Activated gamma-delta T cell (primary cell): ENCODE results near the gene FGF19.

Experiments used
- DNase-seq: peaks from one replicate; lab custom pipeline; 2025; lab: John Stamatoyannopoulos, UW

The FGF19 gene

DNA sequence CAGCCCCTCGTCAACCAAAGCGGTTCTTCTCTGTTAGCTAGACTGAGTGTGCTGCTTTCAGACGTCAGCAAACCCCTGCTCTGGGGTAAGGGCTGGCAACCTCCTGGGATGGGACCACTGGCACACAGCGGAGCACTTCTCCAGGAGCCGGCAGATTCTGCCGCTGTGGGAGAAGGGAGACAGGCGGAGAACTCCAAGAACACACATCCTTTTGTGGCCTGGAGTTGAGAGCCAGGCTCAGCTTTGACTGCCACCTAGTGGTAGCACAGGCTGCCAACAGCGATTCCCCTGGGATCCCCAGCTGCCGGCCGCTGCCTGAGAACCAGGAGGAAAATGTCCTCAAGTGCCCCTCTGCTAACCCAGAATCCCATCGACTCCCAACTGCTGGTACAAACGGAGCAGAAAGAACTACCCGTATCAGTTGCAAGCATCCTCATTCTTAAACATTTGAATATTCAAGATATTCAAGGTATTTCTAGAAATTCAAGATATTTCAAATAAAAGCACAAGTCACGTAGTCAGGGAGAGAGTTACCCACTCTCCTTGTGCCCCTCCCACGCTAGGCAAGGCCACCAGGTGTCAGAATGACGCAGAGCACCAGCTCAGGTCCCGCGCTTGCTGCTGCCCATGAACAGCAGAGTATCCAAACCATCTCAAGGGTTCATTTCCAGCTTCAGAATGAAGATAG, 33.5 kb downstream of the FGF19 start:
- DNase-seq: no peak

DNA sequence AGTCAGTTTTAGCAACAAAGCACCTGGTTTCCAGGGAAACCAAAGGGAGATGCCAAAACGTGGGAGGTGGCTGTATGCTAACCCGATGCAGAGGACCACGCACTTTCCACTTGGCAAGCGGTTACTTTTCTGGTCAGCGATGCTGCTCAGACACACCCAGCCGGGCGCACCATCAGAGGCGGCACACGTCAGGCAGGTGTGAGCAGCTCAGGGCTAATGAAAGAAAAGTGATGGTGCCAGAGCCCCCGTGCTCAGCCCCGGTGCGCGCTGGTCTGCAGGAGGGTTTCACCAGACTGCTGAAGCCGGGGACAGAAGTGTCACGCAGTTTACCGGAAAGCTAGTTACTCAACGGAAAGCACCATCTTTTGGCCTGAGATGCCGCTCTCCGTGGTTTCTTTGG, 34.3 kb downstream of the FGF19 start:
- DNase-seq: no peak

DNA sequence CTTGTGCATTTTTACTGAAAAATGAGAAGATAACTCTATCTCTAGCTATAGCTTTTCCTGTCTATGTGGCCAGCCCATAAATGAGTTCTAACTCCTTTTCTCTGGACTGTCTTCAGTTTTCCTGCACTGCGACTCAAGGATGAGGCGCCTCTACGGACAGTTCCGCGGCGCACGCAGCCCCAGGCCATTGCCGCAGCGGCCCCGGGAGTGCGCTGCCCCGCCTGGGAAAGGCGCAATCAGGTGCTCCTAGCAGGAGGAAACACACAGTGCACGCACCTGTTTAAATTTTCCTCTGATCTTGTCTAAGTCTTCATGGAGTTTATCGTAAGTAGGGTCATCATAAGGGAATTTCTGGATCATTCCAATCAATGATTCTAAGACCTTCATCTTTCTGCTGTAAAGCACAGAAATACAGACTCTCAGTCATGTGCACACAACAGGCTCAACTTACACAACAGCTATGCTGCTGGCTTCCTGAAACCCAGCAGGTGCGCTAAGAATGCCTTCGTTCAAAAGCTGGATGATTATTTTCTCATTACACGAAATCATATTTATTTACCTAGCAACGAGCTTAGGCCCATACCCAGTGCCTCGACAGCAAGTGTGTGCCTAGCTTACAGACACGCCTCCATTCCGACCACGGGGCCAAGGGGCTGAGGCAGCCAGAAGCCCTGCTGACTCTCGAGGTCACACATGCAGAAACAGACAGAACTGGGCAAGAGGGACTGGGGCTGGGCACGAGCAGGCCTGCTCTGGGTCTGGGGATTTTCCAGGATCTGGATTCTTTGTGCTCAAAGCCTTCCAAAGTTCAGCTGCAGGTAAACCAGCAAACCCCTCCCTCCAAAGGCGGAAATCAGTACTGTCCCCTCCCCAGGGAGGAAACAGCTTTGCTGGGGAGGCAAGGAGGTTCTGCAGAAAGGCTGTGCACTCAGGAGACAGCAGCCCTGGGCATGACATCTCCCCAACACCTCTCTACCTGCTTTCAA, 35.9 kb downstream of the FGF19 start:
- DNase-seq: no peak

DNA sequence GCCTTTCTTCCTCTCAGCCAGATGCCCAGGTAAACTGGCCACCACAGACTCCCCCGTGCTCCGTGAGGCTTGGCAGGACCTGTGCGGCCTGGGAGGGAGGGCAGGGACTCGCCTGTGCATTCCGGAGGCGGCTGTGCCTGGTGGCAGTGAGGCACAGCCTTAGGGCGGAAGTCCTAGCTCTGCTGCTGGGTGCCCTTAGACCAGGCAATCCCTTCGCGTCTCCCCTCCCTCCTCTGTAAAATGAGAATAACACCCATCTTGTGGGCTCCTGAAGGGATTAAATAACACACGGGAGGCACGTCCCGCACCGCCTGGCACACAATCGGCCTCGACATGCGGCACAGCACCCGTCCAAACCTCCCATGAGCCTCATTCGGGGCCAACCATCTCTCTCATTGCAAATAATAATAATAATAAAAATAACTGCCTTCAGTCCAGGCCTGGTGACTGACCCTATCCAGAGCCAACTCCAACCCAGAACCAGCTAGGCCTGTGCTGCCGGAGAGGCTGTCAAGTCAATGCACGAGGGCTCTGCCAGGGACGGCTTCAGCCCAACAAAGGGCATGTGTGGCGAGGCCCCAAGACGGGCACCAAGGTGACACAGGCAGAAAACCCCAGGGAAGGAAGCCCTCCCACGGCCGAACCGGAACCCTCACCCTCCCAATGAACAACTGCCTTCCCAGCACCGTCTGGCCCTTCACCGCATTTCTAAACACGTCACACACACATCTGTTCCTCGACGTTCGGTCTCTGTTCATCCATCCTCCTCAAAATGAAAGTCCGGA, 36.9 kb downstream of the FGF19 start:
- DNase-seq: no peak

- no peak for DNase-seq
These were observed 37.6 kb downstream of the FGF19 start for GRCh38 chr11:69666261-69666660.

DNA sequence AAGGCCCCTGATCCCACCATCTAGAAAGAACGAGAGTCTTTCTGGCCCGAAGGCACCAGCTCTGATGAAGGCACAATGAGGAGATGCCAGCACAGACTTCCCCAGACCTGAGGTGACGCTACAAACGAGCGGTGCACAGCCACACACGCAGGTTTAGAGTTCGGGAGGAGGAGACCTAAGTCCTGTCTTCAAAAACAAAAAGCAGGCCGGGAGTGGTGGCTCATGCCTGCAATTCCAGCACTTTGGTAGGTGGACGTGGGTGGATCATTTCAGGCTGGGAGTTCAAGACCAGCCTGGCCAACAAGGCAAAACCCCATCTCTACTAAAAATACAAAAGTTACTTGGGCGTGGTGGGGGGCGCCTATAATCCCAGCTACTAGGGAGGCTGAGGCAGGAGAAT, 38.2 kb downstream of the FGF19 start:
- no peak for DNase-seq

DNA sequence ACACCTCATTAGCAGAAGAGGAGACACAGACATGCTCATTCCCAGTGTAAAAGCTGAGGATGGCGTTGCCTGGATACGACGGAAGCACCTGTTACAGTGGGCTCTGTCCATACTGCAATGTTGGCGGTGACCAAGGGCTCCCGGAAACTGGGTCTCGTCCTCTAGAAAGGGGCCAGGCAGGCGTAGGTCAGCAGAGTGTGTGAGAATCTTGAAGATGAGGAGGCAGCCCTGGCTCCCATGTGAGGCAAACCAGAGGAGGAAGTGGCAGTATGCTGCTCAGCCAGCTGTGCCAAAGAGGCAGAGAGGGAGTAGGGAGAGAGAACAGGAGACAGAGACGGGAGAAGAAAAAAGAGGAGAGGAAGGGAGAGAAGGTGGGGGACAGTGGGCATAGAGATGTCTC, 38.9 kb downstream of the FGF19 start:
- DNase-seq: no peak

DNA sequence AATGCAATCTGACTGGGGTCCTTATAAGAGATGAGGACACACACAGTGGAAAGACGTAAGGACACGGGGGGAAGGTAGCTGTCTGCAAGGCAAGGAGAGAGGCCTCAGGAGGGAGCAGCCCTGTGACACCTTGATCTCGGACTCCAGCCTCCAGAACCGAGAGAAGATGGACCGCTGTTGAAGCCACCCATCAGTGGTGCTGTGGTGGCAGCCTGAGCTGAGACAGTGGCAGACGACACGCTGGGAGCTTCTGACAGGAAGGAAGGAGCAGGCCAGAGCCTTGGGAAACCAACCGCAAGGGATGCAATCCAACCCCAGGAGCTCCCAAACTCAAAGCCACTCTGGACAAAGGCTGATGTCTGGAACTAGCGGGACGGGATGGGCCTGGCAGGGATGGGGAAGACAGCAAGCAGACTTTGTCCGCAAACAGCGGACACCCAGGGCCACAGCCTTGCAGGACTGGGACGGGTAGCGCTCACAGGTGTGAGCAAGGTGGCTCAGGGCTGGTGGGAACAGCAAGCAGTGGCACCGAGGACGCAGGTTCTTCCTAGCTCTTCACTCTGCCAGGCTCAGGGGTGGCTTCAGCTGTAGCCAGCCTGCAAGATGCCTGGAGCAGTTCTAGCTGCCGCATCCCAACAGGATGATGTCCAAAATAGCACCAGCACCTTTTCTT, 39.6 kb downstream of the FGF19 start:
- no peak for DNase-seq

GRCh38 chr11:69663326-69663725, 40.5 kb downstream of the FGF19 start:
- DNase-seq: no peak

- DNase-seq: no peak
These were observed 41.0 kb downstream of the FGF19 start for GRCh38 chr11:69662806-69663205.

- no peak for DNase-seq
These were observed 41.7 kb downstream of the FGF19 start for GRCh38 chr11:69662021-69662698.

GRCh38 chr11:69661413-69661715, 42.5 kb downstream of the FGF19 start:
- DNase-seq: no peak

- no peak for DNase-seq
These were observed 43.8 kb downstream of the FGF19 start for GRCh38 chr11:69660001-69660500.

- no peak for DNase-seq
These were observed 44.2 kb downstream of the FGF19 start for GRCh38 chr11:69659591-69659990.

DNA sequence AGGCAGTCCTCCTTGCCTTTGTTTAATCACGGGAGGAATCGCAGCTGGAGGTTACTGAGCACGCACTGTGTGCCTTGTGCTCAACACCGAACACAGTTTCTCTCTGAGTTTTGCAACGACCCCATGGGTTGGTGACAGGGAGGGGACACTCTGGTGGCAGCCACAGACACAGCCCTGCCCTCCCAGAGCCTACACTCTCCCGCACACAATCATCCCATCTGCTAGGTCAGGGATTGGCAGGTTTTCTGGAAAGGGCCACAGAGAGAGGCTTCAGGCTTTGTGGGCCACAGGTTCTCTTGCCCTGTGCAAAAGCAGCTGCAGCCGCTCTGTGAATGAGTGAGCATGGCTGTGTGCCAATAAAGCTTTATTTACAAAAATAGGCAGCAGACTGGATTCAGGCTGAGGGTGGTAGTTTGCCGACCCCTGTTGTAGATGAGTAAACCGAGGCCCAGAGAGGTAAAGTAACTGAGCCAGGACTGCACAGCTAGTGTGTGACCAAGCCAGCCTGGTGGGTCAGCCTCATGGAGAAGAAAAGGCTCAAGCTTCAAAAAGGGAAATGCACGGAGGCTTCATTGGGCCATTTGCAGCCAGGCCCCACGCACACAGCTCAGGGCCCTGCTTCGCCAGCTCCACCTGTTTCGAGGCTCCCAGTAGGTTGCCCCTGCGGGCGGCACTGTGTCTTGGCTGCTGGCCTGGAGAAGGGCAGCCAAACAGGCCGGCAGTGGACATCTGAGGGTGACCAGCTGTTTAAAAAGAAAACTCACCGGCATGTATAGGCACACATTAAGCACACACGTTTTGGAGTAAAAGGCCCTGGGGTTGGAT, 45.0 kb downstream of the FGF19 start:
- no peak for DNase-seq

- no peak for DNase-seq
These were observed 45.8 kb downstream of the FGF19 start for GRCh38 chr11:69657911-69658625.

- no peak for DNase-seq
These were observed 46.3 kb downstream of the FGF19 start for GRCh38 chr11:69657456-69657910.

DNA sequence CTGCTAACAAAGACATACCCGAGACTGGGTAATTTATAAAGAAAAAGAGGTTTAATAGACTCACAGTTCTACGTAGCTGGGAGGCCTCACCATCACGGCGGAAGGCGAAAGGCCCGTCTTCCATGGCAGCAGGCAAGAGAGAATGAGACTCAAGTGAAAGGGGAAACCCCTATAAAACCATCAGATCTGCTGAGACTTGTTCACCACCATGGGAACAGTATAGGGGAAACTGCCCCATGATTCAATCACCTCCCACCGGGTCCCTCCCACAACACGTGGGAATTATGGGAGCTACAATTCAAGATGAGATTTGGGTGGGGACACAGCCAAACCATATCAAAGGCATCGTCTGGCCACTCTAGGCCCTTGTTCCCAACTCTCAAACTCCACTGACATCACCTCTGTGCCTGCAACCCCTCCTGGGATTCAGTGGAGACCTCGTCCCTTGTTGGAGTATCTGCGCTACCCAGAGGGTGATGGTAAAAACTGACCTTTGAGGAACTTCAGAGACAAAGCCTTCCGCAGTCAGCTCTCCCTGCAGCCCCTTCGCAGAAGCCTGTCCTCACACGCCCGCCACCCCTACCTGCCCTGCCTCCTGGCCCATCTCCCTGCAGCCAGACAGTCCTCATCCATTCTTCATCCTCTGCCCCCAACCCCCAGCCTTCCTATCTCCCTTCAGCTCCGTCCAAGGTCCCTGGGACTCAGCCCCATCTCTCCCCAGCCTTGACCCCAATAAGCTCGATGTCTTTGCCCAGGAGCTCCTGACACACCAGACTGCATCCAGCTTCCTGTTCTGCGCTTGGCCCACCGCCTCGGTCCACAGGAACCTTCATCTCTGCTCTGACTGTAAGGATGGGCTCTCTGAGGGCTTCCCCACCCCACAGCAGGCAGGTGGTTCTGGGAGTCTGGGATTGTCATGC, 47.0 kb downstream of the FGF19 start:
- DNase-seq: no peak
